OCI-LY3 (cell line): ENCODE data around the gene RBPJL.

ENCODE experiments used
- H2AFZ ChIP-seq: fragments of 200-600, 300-600 bp; shearing (Covaris generic); 2 replicates; pipeline ENCODE4 v1.6.0; 2014; ENCODE audit warnings: antibody characterized with exemption, low read depth, low read length
- H3K27ac ChIP-seq: fragments of 200-600, 300-600 bp; sonication (generic); 2 replicates; pipeline ENCODE4 v1.5.1; 2014; ENCODE audit warnings: mild to moderate bottlenecking, low read length, moderate library complexity, mixed read lengths
- H3K27me3 ChIP-seq: fragments of 200-600, 300-600 bp; sonication (generic); 2 replicates; pipeline ENCODE4 v1.6.1; 2014; ENCODE audit warnings: low read depth, low read length, mixed read lengths
- H3K36me3 ChIP-seq: fragments of 200-600, 300-600 bp; sonication (generic); replicated peaks from 2 replicates; pipeline ENCODE3; 2014; ENCODE audit warnings: low read depth, low read length, mixed read lengths
- H3K4me1 ChIP-seq: fragments of 300-600, 200-600 bp; sonication (generic); 2 replicates; pipeline ENCODE4 v1.6.1; 2014; ENCODE audit warnings: low read length, mixed read lengths
- H3K4me2 ChIP-seq: fragments of 200-600, 300-600 bp; sonication (generic); 2 replicates; pipeline ENCODE4 v1.6.1; 2014; ENCODE audit warnings: low read length, mixed read lengths
- H3K4me3 ChIP-seq: fragments of 300-600, 200-600 bp; sonication (generic); 2 replicates; pipeline ENCODE4 v1.5.1; 2014; ENCODE audit warnings: antibody characterized with exemption, mild to moderate bottlenecking, low read length, moderate library complexity
- H3K79me2 ChIP-seq: fragments of 300-600, 200-600 bp; shearing (Covaris generic); 2 replicates; pipeline ENCODE4 v1.6.1; 2014; ENCODE audit warnings: mild to moderate bottlenecking, low read length, mixed read lengths
- H3K9ac ChIP-seq: fragments of 300-600, 200-600 bp; shearing (Covaris generic); 2 replicates; pipeline ENCODE4 v1.6.0; 2014; ENCODE audit warnings: mild to moderate bottlenecking, low read length, moderate library complexity
- H3K9me3 ChIP-seq: fragments of 200-600, 300-600 bp; shearing (Covaris generic); 2 replicates; pipeline ENCODE4 v1.6.1; 2014; ENCODE audit warnings: low read length, mixed read lengths; ENCODE audit not compliant: insufficient read depth
- H4K20me1 ChIP-seq: fragments of 200-600, 300-600 bp; sonication (generic); 2 replicates; pipeline ENCODE4 v1.6.1; 2016; ENCODE audit warnings: low read length, mixed read lengths; ENCODE audit not compliant: insufficient read depth
- EZH2phosphoT487 ChIP-seq: fragments of 200-600 bp; shearing (Covaris generic); IDR thresholded peaks from 2 replicates; pipeline ENCODE4 v1.6.1; 2018; ENCODE audit warnings: antibody characterized with exemption, mixed run types, low read depth
- TF ChIP-seq, protein P1 (sequence below): fragments of 200-600, 300-600 bp; sonication (generic); IDR thresholded peaks from 2 replicates; pipeline ENCODE4 v1.5.1; 2014; ENCODE audit warnings: antibody characterized with exemption, low read length, low read depth

Gene RBPJL

DNA sequence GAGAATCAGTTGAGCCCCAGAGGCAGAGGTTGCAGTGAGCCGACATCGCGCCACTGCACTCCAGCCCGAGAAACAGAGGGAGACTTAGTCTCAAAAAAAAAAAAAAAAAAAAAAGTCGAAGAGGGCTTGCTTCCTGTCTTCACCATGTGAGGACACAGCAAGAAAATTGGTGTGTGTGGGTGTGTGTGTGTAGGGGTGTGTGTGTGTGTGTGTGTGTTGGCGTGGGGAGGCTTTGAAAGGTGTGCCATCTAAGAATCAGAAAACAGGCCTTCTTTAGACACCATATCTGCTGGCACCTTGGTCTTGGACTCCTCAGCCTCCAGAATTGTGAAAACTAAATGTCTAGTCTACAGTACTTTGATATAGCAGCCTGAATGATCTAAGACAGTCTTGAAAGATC is 6.9 kb upstream of the RBPJL start:
- Histone ChIP-seq H3K4me3 (no peak overlapping the region), H3K4me1 (peaks cover 14% of the 10 kb centered on the region), H3K27ac (no peak overlapping the region), H2AFZ (no peak overlapping the region), H3K4me2 (no peak overlapping the region), H3K9ac (no peak overlapping the region), H3K36me3 (no peaks in the 10 kb centered on the region), H3K79me2 (no peaks in the 10 kb centered on the region), H4K20me1 (no peaks in the 10 kb centered on the region), H3K9me3 (no peaks in the 10 kb centered on the region), H3K27me3 (no peaks in the 10 kb centered on the region)
- no peak for TF ChIP-seq EZH2phosphoT487
- TF ChIP-seq, protein P1, sequence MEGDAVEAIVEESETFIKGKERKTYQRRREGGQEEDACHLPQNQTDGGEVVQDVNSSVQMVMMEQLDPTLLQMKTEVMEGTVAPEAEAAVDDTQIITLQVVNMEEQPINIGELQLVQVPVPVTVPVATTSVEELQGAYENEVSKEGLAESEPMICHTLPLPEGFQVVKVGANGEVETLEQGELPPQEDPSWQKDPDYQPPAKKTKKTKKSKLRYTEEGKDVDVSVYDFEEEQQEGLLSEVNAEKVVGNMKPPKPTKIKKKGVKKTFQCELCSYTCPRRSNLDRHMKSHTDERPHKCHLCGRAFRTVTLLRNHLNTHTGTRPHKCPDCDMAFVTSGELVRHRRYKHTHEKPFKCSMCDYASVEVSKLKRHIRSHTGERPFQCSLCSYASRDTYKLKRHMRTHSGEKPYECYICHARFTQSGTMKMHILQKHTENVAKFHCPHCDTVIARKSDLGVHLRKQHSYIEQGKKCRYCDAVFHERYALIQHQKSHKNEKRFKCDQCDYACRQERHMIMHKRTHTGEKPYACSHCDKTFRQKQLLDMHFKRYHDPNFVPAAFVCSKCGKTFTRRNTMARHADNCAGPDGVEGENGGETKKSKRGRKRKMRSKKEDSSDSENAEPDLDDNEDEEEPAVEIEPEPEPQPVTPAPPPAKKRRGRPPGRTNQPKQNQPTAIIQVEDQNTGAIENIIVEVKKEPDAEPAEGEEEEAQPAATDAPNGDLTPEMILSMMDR, result no peak

- Histone ChIP-seq H3K27ac (no peak overlapping the region), H3K9ac (no peak overlapping the region), H3K79me2 (no peaks in the 10 kb centered on the region), H4K20me1 (no peaks in the 10 kb centered on the region), H2AFZ (no peak overlapping the region), H3K4me2 (no peak overlapping the region), H3K4me1 (peaks cover 14% of the 10 kb centered on the region), H3K27me3 (no peaks in the 10 kb centered on the region), H3K9me3 (no peaks in the 10 kb centered on the region), H3K36me3 (no peaks in the 10 kb centered on the region), H3K4me3 (no peak overlapping the region)
- TF ChIP-seq, protein P1, result peak; percentile 53
- TF ChIP-seq EZH2phosphoT487, result no peak
Measured at GRCh38 chr20:45300961-45301360, 5.7 kb upstream of the RBPJL start.

DNA sequence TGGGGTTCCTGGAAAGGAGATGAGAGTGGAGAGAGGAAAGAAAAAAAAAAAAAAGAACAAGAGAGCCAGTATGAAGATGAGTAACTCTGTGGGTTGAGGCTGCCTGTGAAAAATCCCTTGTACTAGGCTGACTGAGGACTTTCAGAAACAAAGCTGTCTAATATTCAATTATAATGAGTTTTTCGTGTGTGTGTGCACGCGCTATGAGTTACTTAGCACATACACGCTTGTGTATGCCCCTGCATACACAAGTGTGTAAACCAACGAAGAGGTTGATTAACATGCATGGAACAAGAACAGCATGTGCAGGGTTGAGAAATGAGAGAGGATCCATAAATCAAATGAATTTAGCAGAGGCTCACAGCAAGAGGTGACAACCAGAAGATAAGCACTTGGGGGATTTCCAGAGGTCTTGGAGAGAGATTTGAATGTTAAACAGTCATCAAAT is 4.8 kb upstream of the RBPJL start:
- no peaks in the 10 kb centered on the region for H3K9me3 ChIP-seq
- no peak overlapping the region for H2AFZ ChIP-seq
- H3K27me3 ChIP-seq, result no peaks in the 10 kb centered on the region
- no peaks in the 10 kb centered on the region for H3K79me2 ChIP-seq
- no peaks in the 10 kb centered on the region for H4K20me1 ChIP-seq
- TF ChIP-seq, protein P1, result no peak
- TF ChIP-seq EZH2phosphoT487, result no peak
- peaks cover 14% of the 10 kb centered on the region for H3K4me1 ChIP-seq
- no peak overlapping the region for H3K4me3 ChIP-seq
- H3K27ac ChIP-seq, result no peak overlapping the region
- H3K4me2 ChIP-seq, result peak overlapping the region; percentile 21
- no peaks in the 10 kb centered on the region for H3K36me3 ChIP-seq
- H3K9ac ChIP-seq, result no peak overlapping the region

GRCh38 chr20:45303586-45304463 is 2.8 kb upstream of the RBPJL start:
- no peaks in the 10 kb centered on the region for H3K9me3 ChIP-seq
- H3K4me2 ChIP-seq, result no peak overlapping the region
- no peak overlapping the region for H2AFZ ChIP-seq
- TF ChIP-seq, protein P1, result no peak
- no peak for TF ChIP-seq EZH2phosphoT487
- no peak overlapping the region for H3K27ac ChIP-seq
- H3K36me3 ChIP-seq, result no peaks in the 10 kb centered on the region
- H4K20me1 ChIP-seq, result no peaks in the 10 kb centered on the region
- no peaks in the 10 kb centered on the region for H3K79me2 ChIP-seq
- no peak overlapping the region for H3K9ac ChIP-seq
- no peaks in the 10 kb centered on the region for H3K27me3 ChIP-seq
- peaks cover 14% of the 10 kb centered on the region for H3K4me1 ChIP-seq
- H3K4me3 ChIP-seq, result no peak overlapping the region
